ENCODE measurements around the gene TNK2. TPM values are rescaled to one million over a fixed set of nuclear protein-coding genes. Genes with fewer than 3 reads are reported as not detected.
"Not testable (repeated sequence)": the region's sequence is repeated elsewhere in the genome, so short reads cannot be mapped to it uniquely, and the experiment has no call there.

Gene TNK2
- polyA plus RNA-seq, 4 donors: 6.7 to 32.8 (median 16.2) TPM

- not testable (repeated sequence) for H3K4me3 ChIP-seq (ENCODE audit: low read depth in 1 of 3, low read length in 3 of 3); H3K9me3 ChIP-seq (ENCODE audit: control insufficient read depth in 2 of 2, insufficient read depth in 1 of 2, low read depth in 1 of 2, low read length in 1 of 2)
- WGBS, 3 donors: 82 to 96% (median 92%) methylated on average over 10 to 12 of the region's 13 CpGs
These were observed 42.4 kb upstream of the TNK2 start for GRCh38 chr3:195950731-195951130.

GRCh38 chr3:195950164-195950563, 41.8 kb upstream of the TNK2 start:
- not testable (repeated sequence) for H3K4me1 ChIP-seq (ENCODE audit: control insufficient read depth in 3 of 3, insufficient read depth in 2 of 3, low read depth in 1 of 3, low read length in 2 of 3); H3K27me3 ChIP-seq (ENCODE audit: control insufficient read depth in 3 of 3, insufficient read depth in 3 of 3, low read length in 3 of 3); H3K27ac ChIP-seq (ENCODE audit: low read depth in 1 of 3, low read length in 2 of 3); H3K9me3 ChIP-seq (ENCODE audit: control insufficient read depth in 2 of 2, insufficient read depth in 1 of 2, low read depth in 1 of 2, low read length in 1 of 2); H3K36me3 ChIP-seq (ENCODE audit: control insufficient read depth in 3 of 3, insufficient read depth in 2 of 3, low read depth in 1 of 3, low read length in 3 of 3); DNase-seq; FAIRE-seq; H3K4me3 ChIP-seq (ENCODE audit: low read depth in 1 of 3, low read length in 3 of 3)
- WGBS, 3 donors: 88 to 92% (median 90%) methylated on average over 4 of the region's 4 CpGs

More at GRCh38 chr3:195950731-195951130, 42.4 kb upstream of the TNK2 start:
- not testable (repeated sequence) for H3K36me3 ChIP-seq (ENCODE audit: control insufficient read depth in 3 of 3, insufficient read depth in 2 of 3, low read depth in 1 of 3, low read length in 3 of 3); FAIRE-seq; DNase-seq; H3K4me1 ChIP-seq (ENCODE audit: control insufficient read depth in 3 of 3, insufficient read depth in 2 of 3, low read depth in 1 of 3, low read length in 2 of 3); H3K27me3 ChIP-seq (ENCODE audit: control insufficient read depth in 3 of 3, insufficient read depth in 3 of 3, low read length in 3 of 3); H3K27ac ChIP-seq (ENCODE audit: low read depth in 1 of 3, low read length in 2 of 3)

- peaks cover 0 to 18% (median 0%) of the 10 kb centered on the region in 3 donors for H3K36me3 ChIP-seq (ENCODE audit: control insufficient read depth in 3 of 3, insufficient read depth in 2 of 3, low read depth in 1 of 3, low read length in 3 of 3)
- not testable (repeated sequence) for H3K27me3 ChIP-seq (ENCODE audit: control insufficient read depth in 3 of 3, insufficient read depth in 3 of 3, low read length in 3 of 3); H3K4me1 ChIP-seq (ENCODE audit: control insufficient read depth in 3 of 3, insufficient read depth in 2 of 3, low read depth in 1 of 3, low read length in 2 of 3); FAIRE-seq; DNase-seq; H3K27ac ChIP-seq (ENCODE audit: low read depth in 1 of 3, low read length in 2 of 3); H3K4me3 ChIP-seq (ENCODE audit: low read depth in 1 of 3, low read length in 3 of 3); H3K9me3 ChIP-seq (ENCODE audit: control insufficient read depth in 2 of 2, insufficient read depth in 1 of 2, low read depth in 1 of 2, low read length in 1 of 2)
- 93 to 97% (median 96%) methylated on average over 19 to 20 of the region's 20 CpGs for WGBS, 3 donors
These were observed 38.8 kb upstream of the TNK2 start for GRCh38 chr3:195946910-195947699.

GRCh38 chr3:195941265-195941815, 33.0 kb upstream of the TNK2 start:
- H3K36me3 ChIP-seq (ENCODE audit: control insufficient read depth in 3 of 3, insufficient read depth in 2 of 3, low read depth in 1 of 3, low read length in 3 of 3): peaks cover 0 to 23% (median 5%) of the 10 kb centered on the region in 3 donors
- not testable (repeated sequence) for H3K27ac ChIP-seq (ENCODE audit: low read depth in 1 of 3, low read length in 2 of 3); H3K9me3 ChIP-seq (ENCODE audit: control insufficient read depth in 2 of 2, insufficient read depth in 1 of 2, low read depth in 1 of 2, low read length in 1 of 2); H3K4me3 ChIP-seq (ENCODE audit: low read depth in 1 of 3, low read length in 3 of 3); DNase-seq; FAIRE-seq; H3K4me1 ChIP-seq (ENCODE audit: control insufficient read depth in 3 of 3, insufficient read depth in 2 of 3, low read depth in 1 of 3, low read length in 2 of 3); H3K27me3 ChIP-seq (ENCODE audit: control insufficient read depth in 3 of 3, insufficient read depth in 3 of 3, low read length in 3 of 3)
- WGBS, 3 donors: 93 to 94% (median 94%) methylated on average over 24 to 27 of the region's 27 CpGs

GRCh38 chr3:195940806-195941205, 32.5 kb upstream of the TNK2 start:
- FAIRE-seq; H3K27me3 ChIP-seq (ENCODE audit: control insufficient read depth in 3 of 3, insufficient read depth in 3 of 3, low read length in 3 of 3); H3K27ac ChIP-seq (ENCODE audit: low read depth in 1 of 3, low read length in 2 of 3); H3K4me1 ChIP-seq (ENCODE audit: control insufficient read depth in 3 of 3, insufficient read depth in 2 of 3, low read depth in 1 of 3, low read length in 2 of 3); DNase-seq; H3K9me3 ChIP-seq (ENCODE audit: control insufficient read depth in 2 of 2, insufficient read depth in 1 of 2, low read depth in 1 of 2, low read length in 1 of 2); H3K4me3 ChIP-seq (ENCODE audit: low read depth in 1 of 3, low read length in 3 of 3): not testable (repeated sequence)
- H3K36me3 ChIP-seq (ENCODE audit: control insufficient read depth in 3 of 3, insufficient read depth in 2 of 3, low read depth in 1 of 3, low read length in 3 of 3): peaks cover 0 to 23% (median 5%) of the 10 kb centered on the region in 3 donors
- 86 to 89% (median 87%) methylated on average over 13 of the region's 13 CpGs for WGBS, 3 donors

GRCh38 chr3:195939526-195940470, 31.4 kb upstream of the TNK2 start:
- H3K4me3 ChIP-seq (ENCODE audit: low read depth in 1 of 3, low read length in 3 of 3); H3K4me1 ChIP-seq (ENCODE audit: control insufficient read depth in 3 of 3, insufficient read depth in 2 of 3, low read depth in 1 of 3, low read length in 2 of 3); DNase-seq; H3K27me3 ChIP-seq (ENCODE audit: control insufficient read depth in 3 of 3, insufficient read depth in 3 of 3, low read length in 3 of 3); H3K9me3 ChIP-seq (ENCODE audit: control insufficient read depth in 2 of 2, insufficient read depth in 1 of 2, low read depth in 1 of 2, low read length in 1 of 2); FAIRE-seq; H3K27ac ChIP-seq (ENCODE audit: low read depth in 1 of 3, low read length in 2 of 3): not testable (repeated sequence)
- peaks cover 0 to 26% (median 5%) of the 10 kb centered on the region in 3 donors for H3K36me3 ChIP-seq (ENCODE audit: control insufficient read depth in 3 of 3, insufficient read depth in 2 of 3, low read depth in 1 of 3, low read length in 3 of 3)
- 92 to 94% (median 94%) methylated on average over 28 of the region's 30 CpGs for WGBS, 3 donors

GRCh38 chr3:195933044-195933430, 24.7 kb upstream of the TNK2 start:
- H3K4me3 ChIP-seq (ENCODE audit: low read depth in 1 of 3, low read length in 3 of 3); H3K27me3 ChIP-seq (ENCODE audit: control insufficient read depth in 3 of 3, insufficient read depth in 3 of 3, low read length in 3 of 3); FAIRE-seq; H3K9me3 ChIP-seq (ENCODE audit: control insufficient read depth in 2 of 2, insufficient read depth in 1 of 2, low read depth in 1 of 2, low read length in 1 of 2): not testable (repeated sequence)
- Histone ChIP-seq H3K4me1 (ENCODE audit: control insufficient read depth in 3 of 3, insufficient read depth in 2 of 3, low read depth in 1 of 3, low read length in 2 of 3) (peaks cover 0 to 17% (median 0%) of the 10 kb centered on the region in 3 donors), H3K27ac (ENCODE audit: low read depth in 1 of 3, low read length in 2 of 3) (peak overlapping the region in 2 of 3 donors; percentile 74 to 80), H3K36me3 (ENCODE audit: control insufficient read depth in 3 of 3, insufficient read depth in 2 of 3, low read depth in 1 of 3, low read length in 3 of 3) (peaks cover 0 to 12% (median 2%) of the 10 kb centered on the region in 3 donors)
- 67 to 79% (median 71%) methylated on average over 6 of the region's 6 CpGs for WGBS, 3 donors
- peak in 1 of 2 donors; percentile 42 for DNase-seq

- H3K27ac ChIP-seq (ENCODE audit: low read depth in 1 of 3, low read length in 2 of 3): peak overlapping the region in 2 of 3 donors; percentile 74 to 80
- 85 to 91% (median 89%) methylated on average over 9 of the region's 9 CpGs for WGBS, 3 donors
- peaks cover 0 to 5% of the 10 kb centered on the region in 2 donors for H3K9me3 ChIP-seq (ENCODE audit: control insufficient read depth in 2 of 2, insufficient read depth in 1 of 2, low read depth in 1 of 2, low read length in 1 of 2)
- peaks cover 0 to 17% (median 0%) of the 10 kb centered on the region in 3 donors for H3K4me1 ChIP-seq (ENCODE audit: control insufficient read depth in 3 of 3, insufficient read depth in 2 of 3, low read depth in 1 of 3, low read length in 2 of 3)
- FAIRE-seq: no peak
- no peak for DNase-seq
- peaks cover 0 to 12% (median 0%) of the 10 kb centered on the region in 3 donors for H3K36me3 ChIP-seq (ENCODE audit: control insufficient read depth in 3 of 3, insufficient read depth in 2 of 3, low read depth in 1 of 3, low read length in 3 of 3)
- no peaks in the 10 kb centered on the region for H3K27me3 ChIP-seq (ENCODE audit: control insufficient read depth in 3 of 3, insufficient read depth in 3 of 3, low read length in 3 of 3)
- no peak overlapping the region for H3K4me3 ChIP-seq (ENCODE audit: low read depth in 1 of 3, low read length in 3 of 3)
These were observed 24.2 kb upstream of the TNK2 start for GRCh38 chr3:195932418-195933043.

Measured in small intestine (tissue), 7 donors.